CD4-positive, alpha-beta memory T cell (primary cell): ENCODE measurements around the gene SLC9A6. TPM values are rescaled to one million over a fixed set of nuclear protein-coding genes. Genes with fewer than 3 reads are reported as not detected.
A peak's percentile ranks its signal among the peaks of the same experiment; 100 is the strongest.

ENCODE experiments used
- CTCF ChIA-PET: fragments of 350-600 bp; sonication (Branson Sonifier 250); formaldehyde crosslinking; loops from one replicate; lab custom pipeline; 2021; ENCODE audit warnings: inconsistent platforms; ENCODE audit not compliant: partially characterized antibody; lab: Charles Lee
- POLR2A ChIA-PET: fragments of 350-600 bp; sonication (Branson Sonifier 250); formaldehyde crosslinking; loops from one replicate; lab custom pipeline; 2021; ENCODE audit not compliant: partially characterized antibody; lab: Charles Lee
- DNase-seq, 5 donors: peaks; one replicate each; pipeline versions ENCODE4 v3.0.0 to v3.0.0-alpha.2; 2020 to 2022; ENCODE audit warnings: mixed read lengths in 1 of 5
- H3K27ac ChIP-seq: one replicate; pipeline ENCODE4 v1.7.0; 2013; ENCODE audit warnings: low read depth, low read length
- H3K27me3 ChIP-seq: 2 replicates; pipeline ENCODE4 v1.7.0; 2013; ENCODE audit warnings: mild to moderate bottlenecking, low read length, moderate library complexity; ENCODE audit not compliant: insufficient read depth
- H3K36me3 ChIP-seq: 2 replicates; pipeline ENCODE4 v1.7.0; 2013; ENCODE audit warnings: mild to moderate bottlenecking, low read length, moderate library complexity; ENCODE audit not compliant: insufficient read depth
- H3K4me1 ChIP-seq: 2 replicates; pipeline ENCODE4 v1.7.0; 2013; ENCODE audit warnings: mild to moderate bottlenecking, low read length, moderate library complexity; ENCODE audit not compliant: insufficient read depth
- H3K4me3 ChIP-seq, 2 donors: one replicate each; pipeline ENCODE4 v1.7.0; 2013; ENCODE audit warnings: low read length in 2 of 2, mild to moderate bottlenecking in 1 of 2
- H3K9me3 ChIP-seq, 2 donors: one replicate each; pipeline ENCODE4 v1.7.0; 2013; ENCODE audit warnings: low read length in 2 of 2, control low read depth in 1 of 2; ENCODE audit not compliant: control insufficient read depth in 1 of 2
- H3K27ac Mint-ChIP-seq, 7 donors: one replicate each; pipeline ENCODE4 v1.8.0; 2020 to 2021; ENCODE audit warnings: mixed read lengths in 7 of 7, mild to moderate bottlenecking in 6 of 7, inconsistent platforms in 3 of 7, moderate library complexity in 3 of 7
- H3K27me3 Mint-ChIP-seq, 2 donors: one replicate each; pipeline ENCODE4 v1.8.0; 2020 to 2021; ENCODE audit warnings: mixed read lengths in 2 of 2
- H3K36me3 Mint-ChIP-seq, 2 donors: one replicate each; pipeline ENCODE4 v1.8.0; 2020 to 2021; ENCODE audit warnings: mixed read lengths in 2 of 2, inconsistent platforms in 1 of 2, mild to moderate bottlenecking in 1 of 2
- H3K4me1 Mint-ChIP-seq, 4 donors: one replicate each; pipeline ENCODE4 v1.8.0; 2020 to 2021; ENCODE audit warnings: mixed read lengths in 4 of 4, mild to moderate bottlenecking in 1 of 4
- H3K4me3 Mint-ChIP-seq, 8 donors: one replicate each; pipeline ENCODE4 v1.8.0; 2020 to 2021; ENCODE audit warnings: mixed read lengths in 8 of 8, mild to moderate bottlenecking in 7 of 8, moderate library complexity in 6 of 8, inconsistent platforms in 3 of 8
- H3K9me3 Mint-ChIP-seq, 8 donors: one replicate each; pipeline ENCODE4 v1.8.0; 2020 to 2021; ENCODE audit warnings: mixed read lengths in 8 of 8, mild to moderate bottlenecking in 5 of 8, inconsistent platforms in 3 of 8, moderate library complexity in 1 of 8
- intact Hi-C: fragments of 100-400 bp; cut with micrococcal nuclease; formaldehyde crosslinking; loops from one replicate; pipeline ENCODE4 v1.15.1; 2023
- polyA plus RNA-seq, 2 donors: library from polyadenylated mRNA; unstranded; fragments of 300-500 nt; fragmentation: Illumina TruSeq; gene quantifications; one replicate each; pipeline ENCODE4 v1.2.3, GENCODE V29; 2021
- total RNA-seq, 2 experiments: library from RNA; stranded (reverse); gene quantifications; one replicate each; pipeline ENCODE4 v1.2.3, GENCODE V29; 2021

SLC9A6 gene
- total and polyA plus RNA-seq, 4 experiments from 2014 or later, result 20.5 to 30.1 (median 22.5) TPM

DNA sequence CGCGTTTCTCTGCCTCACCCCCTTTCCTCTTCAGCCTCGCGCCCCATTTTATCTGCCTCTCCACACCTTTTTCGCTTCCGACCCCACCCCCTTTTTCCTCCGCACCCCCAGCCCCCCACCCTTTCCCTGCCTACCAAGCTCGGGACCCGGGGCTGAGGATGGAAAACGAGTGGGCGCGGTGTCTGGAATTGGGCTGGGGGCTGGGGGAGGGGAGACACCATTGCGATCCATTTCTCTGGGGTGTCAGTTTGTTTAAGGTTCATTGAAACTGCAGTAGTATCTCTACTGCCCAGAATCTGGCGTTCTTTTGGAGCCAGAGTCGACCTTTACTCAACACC lies 707 bp downstream of the SLC9A6 start:
- peak in 2 of 5 donors; percentile 2 to 8 for DNase-seq
- POLR2A ChIA-PET, result interaction anchor here (0.8 to 1.4 kb wide), 2 partner anchors 10 to 12 kb away, joined by 3 to 6 read pairs; partner anchors contain the start of gene MMGT1

DNA sequence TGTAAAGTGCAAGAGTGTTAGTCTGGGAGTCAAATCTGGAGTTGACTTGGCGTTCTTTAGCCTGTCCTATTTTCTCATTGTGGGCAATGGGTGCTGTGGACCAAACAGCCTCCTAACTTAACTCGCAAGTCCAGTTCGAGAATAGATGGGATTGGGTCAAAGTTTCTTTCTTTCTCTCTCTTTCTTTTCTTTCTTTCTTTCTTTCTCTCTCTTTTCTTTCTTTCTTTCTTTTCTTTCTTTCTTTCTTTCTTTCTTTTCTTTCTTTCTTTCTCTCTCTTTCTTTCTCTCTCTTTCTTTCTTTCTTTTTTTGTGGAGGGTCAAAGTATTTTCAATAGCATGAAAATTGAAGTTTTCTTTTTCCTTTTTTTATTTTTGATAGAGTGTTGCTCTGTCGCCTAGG lies 3.0 kb downstream of the SLC9A6 start:
- Mint-ChIP-seq H3K9me3 (peaks cover 0 to 2% (median 0%) of the 10 kb centered on the region in 8 donors), H3K27ac (peak overlapping the region in 2 of 7 donors; percentile 36 to 72), H3K4me1 (peaks cover 37 to 80% (median 50%) of the 10 kb centered on the region in 4 donors), H3K4me3 (peak overlapping the region in 1 of 8 donors; percentile 64), H3K36me3 (peaks cover 0 to 28% of the 10 kb centered on the region in 2 donors), H3K27me3 (no peaks in the 10 kb centered on the region)
- POLR2A ChIA-PET, result interaction anchor here (1.3 to 1.4 kb wide), 2 partner anchors 10 to 15 kb away, joined by 4 to 7 read pairs; partner anchors contain the start of gene MMGT1
- intact Hi-C loops, result loop anchor here (5.0 kb wide), 1 partner anchor 509 kb away; the partner anchor contains the start of gene HTATSF1
- H3K4me3 ChIP-seq, result no peak overlapping the region
- H3K36me3 ChIP-seq, result no peaks in the 10 kb centered on the region
- DNase-seq, result no peak
- peaks cover 36% of the 10 kb centered on the region for H3K4me1 ChIP-seq
- H3K27ac ChIP-seq, result no peak overlapping the region
- H3K27me3 ChIP-seq, result no peaks in the 10 kb centered on the region
- H3K9me3 ChIP-seq, result no peaks in the 10 kb centered on the region
- CTCF ChIA-PET, result no interaction called here

More for the DNA sequence above, 707 bp downstream of the SLC9A6 start:
- no peaks in the 10 kb centered on the region for H3K9me3 Mint-ChIP-seq
- Histone ChIP-seq H3K9me3 (no peaks in the 10 kb centered on the region), H3K27ac (peak overlapping the region; percentile 67), H3K4me3 (peak overlapping the region; percentile 47 to 80), H3K36me3 (no peaks in the 10 kb centered on the region), H3K27me3 (no peaks in the 10 kb centered on the region), H3K4me1 (peaks cover 49% of the 10 kb centered on the region)
- CTCF ChIA-PET, result no interaction called here
- H3K4me3 Mint-ChIP-seq, result peak overlapping the region; percentile 89 to 94 (median 92)
- peaks cover 0 to 14% of the 10 kb centered on the region in 2 donors for H3K36me3 Mint-ChIP-seq
- intact Hi-C loops, result loop anchor here (1.0 to 5.0 kb wide), 3 partner anchors 12 to 511 kb away; partner anchors contain the start of gene HTATSF1
- no peaks in the 10 kb centered on the region for H3K27me3 Mint-ChIP-seq
- peak overlapping the region; percentile 87 to 93 (median 91) for H3K27ac Mint-ChIP-seq
- peaks cover 30 to 83% (median 51%) of the 10 kb centered on the region in 4 donors for H3K4me1 Mint-ChIP-seq

DNA sequence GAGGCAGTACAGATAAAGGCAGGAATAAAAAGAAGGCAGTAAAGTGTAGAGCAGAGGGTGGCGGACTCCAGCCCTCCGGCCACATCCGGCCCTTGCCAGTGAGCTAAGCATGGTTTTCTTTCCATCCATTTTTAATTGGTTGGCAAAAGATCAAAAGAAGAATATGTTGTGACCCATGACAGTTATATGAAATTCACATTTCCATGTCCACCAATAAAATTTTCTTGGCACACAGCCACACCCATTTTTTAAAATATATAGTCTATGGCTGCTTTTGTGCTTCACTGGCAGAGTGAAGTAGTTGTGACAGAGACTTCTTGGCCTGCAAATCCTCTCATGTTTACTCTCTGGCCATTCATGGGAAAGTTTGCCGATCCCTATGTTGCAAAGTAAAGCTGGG lies 29.8 kb downstream of the SLC9A6 start:
- no peaks in the 10 kb centered on the region for H3K9me3 ChIP-seq
- H3K4me1 ChIP-seq, result no peaks in the 10 kb centered on the region
- DNase-seq, result no peak
- no peaks in the 10 kb centered on the region for H3K9me3 Mint-ChIP-seq
- peaks cover 6% of the 10 kb centered on the region for H3K36me3 ChIP-seq
- H3K4me3 Mint-ChIP-seq, result no peak overlapping the region
- POLR2A ChIA-PET, result no interaction called here
- H3K27me3 ChIP-seq, result no peaks in the 10 kb centered on the region
- no peak overlapping the region for H3K4me3 ChIP-seq
- no peak overlapping the region for H3K27ac ChIP-seq
- no peaks in the 10 kb centered on the region for H3K27me3 Mint-ChIP-seq
- CTCF ChIA-PET, result interaction anchor here (1.8 kb wide), 1 partner anchor 13 kb away, joined by 5 read pairs; no protein-coding TSS in a partner anchor
- peaks cover 7 to 50% of the 10 kb centered on the region in 2 donors for H3K36me3 Mint-ChIP-seq
- H3K4me1 Mint-ChIP-seq, result peaks cover 0 to 2% (median 0%) of the 10 kb centered on the region in 4 donors
- no peak overlapping the region for H3K27ac Mint-ChIP-seq
- intact Hi-C loops, result no loop called here

DNA sequence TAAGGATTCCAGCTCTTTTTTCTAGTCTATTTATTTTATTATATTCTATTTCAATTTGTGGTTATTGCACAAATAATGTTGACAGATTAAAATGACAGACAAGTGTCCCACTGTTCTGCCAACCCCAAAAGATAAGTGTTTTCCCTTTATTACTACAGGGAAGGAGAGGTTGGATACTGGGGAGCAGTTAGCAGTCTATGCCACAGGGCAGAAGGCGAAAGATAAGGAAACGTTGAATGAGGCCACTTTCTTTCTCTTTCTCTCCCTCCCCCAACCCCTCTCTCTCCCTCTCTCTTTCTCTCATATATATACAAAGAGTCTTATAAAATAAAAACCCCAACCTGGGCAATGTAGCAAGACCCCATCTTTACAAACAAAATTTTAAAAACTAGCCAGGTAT lies 31.6 kb downstream of the SLC9A6 start:
- Mint-ChIP-seq H3K9me3 (no peaks in the 10 kb centered on the region), H3K36me3 (peaks cover 4 to 53% of the 10 kb centered on the region in 2 donors), H3K4me1 (peaks cover 0 to 2% (median 0%) of the 10 kb centered on the region in 4 donors), H3K4me3 (no peak overlapping the region), H3K27me3 (no peaks in the 10 kb centered on the region), H3K27ac (peak overlapping the region in 1 of 7 donors; percentile 53)
- no peaks in the 10 kb centered on the region for H3K4me1 ChIP-seq
- H3K4me3 ChIP-seq, result no peak overlapping the region
- no peak overlapping the region for H3K27ac ChIP-seq
- H3K9me3 ChIP-seq, result no peaks in the 10 kb centered on the region
- DNase-seq, result no peak
- ChIA-PET POLR2A (no interaction called here), CTCF (no interaction called here)
- intact Hi-C loops, result no loop called here
- no peaks in the 10 kb centered on the region for H3K27me3 ChIP-seq
- H3K36me3 ChIP-seq, result peaks cover 6% of the 10 kb centered on the region

DNA sequence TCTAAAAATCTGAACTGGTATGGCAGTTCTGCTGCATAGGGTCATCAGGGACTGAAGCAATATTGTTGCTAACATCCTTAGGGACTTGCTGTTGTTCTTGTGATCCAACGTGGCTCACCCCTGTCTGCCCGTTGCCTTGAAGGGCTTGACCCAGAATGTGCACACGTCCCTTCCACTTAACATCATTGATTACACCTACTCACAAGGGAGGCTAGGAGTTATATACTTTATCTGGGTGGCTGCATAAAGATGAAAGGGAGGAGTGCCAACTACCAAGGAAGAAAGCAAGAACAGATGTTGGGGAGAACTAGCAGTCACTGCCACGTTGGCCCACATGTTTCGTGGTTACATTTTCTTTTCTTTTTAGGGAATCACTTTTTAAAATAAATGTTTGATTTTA lies 34.0 kb downstream of the SLC9A6 start:
- peaks cover 0 to 2% (median 0%) of the 10 kb centered on the region in 4 donors for H3K4me1 Mint-ChIP-seq
- no peaks in the 10 kb centered on the region for H3K36me3 ChIP-seq
- DNase-seq, result no peak
- no peaks in the 10 kb centered on the region for H3K27me3 ChIP-seq
- H3K9me3 Mint-ChIP-seq, result no peaks in the 10 kb centered on the region
- H3K27ac ChIP-seq, result no peak overlapping the region
- H3K4me1 ChIP-seq, result no peaks in the 10 kb centered on the region
- CTCF ChIA-PET, result no interaction called here
- no peaks in the 10 kb centered on the region for H3K9me3 ChIP-seq
- no peak overlapping the region for H3K4me3 ChIP-seq
- intact Hi-C loops, result no loop called here
- H3K4me3 Mint-ChIP-seq, result no peak overlapping the region
- peak overlapping the region in 1 of 7 donors; percentile 68 for H3K27ac Mint-ChIP-seq
- H3K27me3 Mint-ChIP-seq, result no peaks in the 10 kb centered on the region
- POLR2A ChIA-PET, result no interaction called here
- H3K36me3 Mint-ChIP-seq, result peaks cover 4 to 43% of the 10 kb centered on the region in 2 donors

DNA sequence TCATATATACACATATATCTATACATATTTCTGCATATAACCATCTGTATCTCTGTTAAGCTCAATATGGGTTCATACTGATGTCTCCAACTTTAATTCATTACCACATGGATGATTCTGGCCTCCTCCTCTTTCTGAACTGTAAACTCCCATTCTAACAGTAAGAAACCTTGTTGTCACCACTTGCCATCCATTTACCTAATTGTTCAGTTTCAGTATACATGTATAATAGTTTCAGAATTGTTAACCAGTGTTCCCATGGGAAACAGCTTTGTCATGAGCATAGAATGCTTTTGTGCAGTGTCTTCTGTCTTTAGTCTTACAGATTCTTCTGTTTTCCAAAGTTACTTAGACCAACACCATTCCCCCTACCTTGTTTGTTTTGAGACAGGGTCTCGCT lies 35.9 kb downstream of the SLC9A6 start:
- no peaks in the 10 kb centered on the region for H3K36me3 ChIP-seq
- H3K27ac ChIP-seq, result no peak overlapping the region
- H3K4me3 ChIP-seq, result no peak overlapping the region
- H3K27me3 ChIP-seq, result no peaks in the 10 kb centered on the region
- Mint-ChIP-seq H3K4me3 (no peak overlapping the region), H3K27me3 (no peaks in the 10 kb centered on the region), H3K27ac (no peak overlapping the region), H3K36me3 (peaks cover 4 to 41% of the 10 kb centered on the region in 2 donors), H3K9me3 (no peaks in the 10 kb centered on the region), H3K4me1 (peaks cover 0 to 2% (median 0%) of the 10 kb centered on the region in 4 donors)
- intact Hi-C loops, result no loop called here
- POLR2A ChIA-PET, result no interaction called here
- DNase-seq, result no peak
- CTCF ChIA-PET, result interaction anchor here (1.1 kb wide), 1 partner anchor 247 kb away, joined by 4 read pairs; no protein-coding TSS in a partner anchor
- H3K9me3 ChIP-seq, result no peaks in the 10 kb centered on the region
- H3K4me1 ChIP-seq, result no peaks in the 10 kb centered on the region

GRCh38 chrX:136021903-136022302 lies 36.7 kb downstream of the SLC9A6 start:
- Histone ChIP-seq H3K27ac (no peak overlapping the region), H3K4me3 (no peak overlapping the region), H3K9me3 (no peaks in the 10 kb centered on the region), H3K27me3 (no peaks in the 10 kb centered on the region), H3K4me1 (no peaks in the 10 kb centered on the region), H3K36me3 (no peaks in the 10 kb centered on the region)
- Mint-ChIP-seq H3K4me3 (no peak overlapping the region), H3K27me3 (no peaks in the 10 kb centered on the region), H3K4me1 (peaks cover 0 to 2% (median 0%) of the 10 kb centered on the region in 4 donors), H3K36me3 (peaks cover 4 to 42% of the 10 kb centered on the region in 2 donors), H3K27ac (no peak overlapping the region), H3K9me3 (no peaks in the 10 kb centered on the region)
- intact Hi-C loops, result no loop called here
- CTCF ChIA-PET, result no interaction called here
- DNase-seq, result no peak
- POLR2A ChIA-PET, result no interaction called here
